Activated naive CD4-positive, alpha-beta T cell (primary cell): ENCODE data around the gene DNAJB12.
"Not testable (repeated sequence)": the region's sequence is repeated elsewhere in the genome, so short reads cannot be mapped to it uniquely, and the experiment has no call there.

Experiments
- DNase-seq, 4 experiments: peaks; one replicate each; lab custom pipeline; 2025; lab: John Stamatoyannopoulos, UW

Gene DNAJB12

DNA sequence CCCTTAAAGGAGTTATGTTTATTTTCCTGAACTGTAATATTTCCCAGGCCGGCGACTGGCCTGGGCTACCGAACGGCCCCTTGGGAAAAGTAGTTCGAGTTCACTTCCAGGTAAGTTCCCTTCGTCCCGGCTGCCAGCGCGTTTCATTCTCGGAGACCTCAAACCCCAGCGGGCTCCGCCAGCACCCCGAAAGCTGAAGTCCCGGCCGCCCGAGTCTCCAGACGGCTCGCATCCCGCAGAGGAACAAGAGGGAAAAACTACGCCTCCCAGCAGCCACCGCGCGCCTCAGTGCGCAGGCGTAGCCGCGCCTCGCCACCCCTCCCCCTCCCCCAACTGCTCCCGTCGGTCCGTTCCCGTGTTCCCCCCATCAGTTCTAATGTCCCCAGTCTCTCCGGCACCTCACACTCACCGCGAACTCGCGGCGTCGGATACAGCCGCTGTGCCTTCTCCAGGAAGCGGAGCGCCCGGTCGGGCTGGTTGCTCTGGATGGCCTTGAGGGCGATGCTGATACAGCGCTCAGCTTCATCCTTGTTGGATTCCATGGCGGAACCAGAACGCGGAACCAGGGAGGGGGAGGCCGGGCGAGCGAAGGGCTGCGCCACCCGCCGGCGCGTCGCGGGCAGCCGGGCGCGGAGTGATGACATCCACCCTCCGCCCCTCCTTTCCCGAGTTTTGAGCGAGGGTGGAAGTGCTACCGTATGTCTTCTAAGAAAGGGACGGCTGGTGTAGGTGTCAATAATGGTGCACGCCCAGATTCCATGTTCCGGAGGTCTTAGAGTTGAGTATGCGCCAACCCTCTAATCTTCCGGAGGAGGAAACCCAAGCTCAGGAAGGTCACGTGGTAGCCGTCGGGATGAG is at the start of gene DNAJB12:
DNAJB12 (minus strand) TSS at position 564 of the 858 bp plus-strand sequence; CDS start at position 542, 22 bp downstream.
- peak; percentile 79 to 85 (median 82) for DNase-seq

DNA sequence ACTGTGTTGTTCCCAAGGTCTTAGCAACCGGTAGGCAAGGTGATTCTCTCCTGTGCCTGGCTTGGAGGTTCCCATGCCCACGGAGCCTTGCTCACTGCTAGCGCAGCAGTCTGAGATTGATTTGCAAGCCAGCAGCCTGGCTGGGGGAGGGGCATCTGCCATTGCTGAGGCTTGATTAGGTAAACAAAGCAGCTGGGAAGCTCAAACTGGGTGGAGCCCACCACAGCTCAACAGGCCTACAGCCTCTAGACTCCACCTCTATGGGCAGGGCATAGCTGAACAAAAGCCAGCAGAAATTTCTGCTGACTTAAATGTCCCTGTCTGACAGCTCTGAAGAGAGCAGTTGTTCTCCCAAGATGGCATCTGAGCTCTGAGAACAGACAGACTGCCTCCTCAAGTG is 40.9 kb upstream of the DNAJB12 start:
- not testable (repeated sequence) for DNase-seq

DNA sequence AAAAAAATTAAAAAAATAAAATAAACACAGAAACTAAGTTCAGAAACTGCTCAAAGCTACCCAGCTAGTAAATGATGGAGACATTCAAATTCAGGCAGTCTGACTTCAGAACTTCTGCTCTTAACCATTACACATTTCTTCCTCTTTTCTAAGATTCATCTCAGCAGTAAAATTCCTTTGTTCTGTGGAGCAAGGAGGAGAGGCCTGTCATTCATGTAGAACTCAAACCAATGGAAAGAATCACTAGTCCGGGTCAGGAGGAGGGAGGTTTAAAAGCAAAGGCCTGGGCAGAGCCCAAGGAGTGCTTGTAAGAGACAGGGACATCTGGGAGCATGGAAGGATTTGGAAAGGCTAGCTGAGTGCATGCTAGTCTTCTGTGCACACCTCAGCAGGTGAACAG is 37.9 kb upstream of the DNAJB12 start:
- no peak for DNase-seq

DNA sequence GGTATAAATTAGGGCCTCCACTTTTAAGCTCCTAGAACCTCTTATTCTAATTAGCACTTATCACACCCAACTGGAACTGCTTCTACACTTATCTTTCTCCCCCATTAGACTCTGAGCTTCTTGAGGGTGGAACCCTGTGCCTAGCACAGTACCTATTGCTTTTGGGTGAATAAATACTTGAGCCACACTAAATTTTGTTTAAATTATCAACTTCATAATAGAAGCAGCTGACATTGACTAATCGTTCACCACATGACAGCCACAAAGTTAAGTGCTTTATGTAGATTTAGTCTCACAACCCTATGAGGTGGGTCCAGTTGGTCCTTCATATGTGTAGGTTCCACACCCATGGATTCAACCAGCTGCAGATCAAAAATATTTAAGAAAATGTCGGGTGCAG is 36.0 kb upstream of the DNAJB12 start:
- no peak for DNase-seq

DNA sequence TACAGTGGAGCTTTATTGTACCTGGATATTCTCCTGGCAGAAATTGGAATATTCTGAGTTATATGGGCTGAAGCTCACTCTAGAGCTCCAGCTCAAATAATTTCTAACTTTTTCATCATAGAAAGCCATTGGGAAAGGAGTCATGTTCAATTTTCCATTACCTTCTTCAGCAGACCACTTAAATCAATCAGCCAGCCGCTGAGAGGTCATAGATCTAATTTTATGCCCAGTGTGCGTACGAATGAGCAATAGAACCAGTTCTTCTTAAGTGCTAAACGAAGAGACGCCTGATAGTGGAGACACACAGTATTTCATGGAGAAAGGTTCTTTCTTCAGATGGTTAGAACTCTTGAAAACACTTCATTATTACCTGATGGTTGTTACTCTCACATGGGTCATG is 35.0 kb upstream of the DNAJB12 start:
- DNase-seq = no peak

DNA sequence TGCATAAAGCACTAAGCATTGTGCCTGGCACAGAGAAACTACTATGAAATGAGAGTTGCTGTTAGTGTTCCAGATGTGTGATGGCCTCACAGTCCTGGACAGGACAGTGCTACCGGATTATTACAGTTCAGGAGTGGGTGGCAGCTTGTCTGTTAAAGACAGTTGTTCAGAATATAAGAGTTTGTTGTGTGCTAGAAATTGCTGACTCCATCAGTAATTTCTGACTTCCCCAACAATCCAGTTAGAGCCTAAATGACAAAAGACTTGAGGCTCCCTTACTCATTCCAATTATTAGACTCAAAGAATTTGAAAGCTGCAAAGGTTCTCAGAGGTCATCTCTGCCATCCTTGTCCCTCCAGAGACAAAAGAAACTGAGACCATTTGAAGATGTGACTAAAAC is 34.3 kb upstream of the DNAJB12 start:
- DNase-seq = no peak

DNA sequence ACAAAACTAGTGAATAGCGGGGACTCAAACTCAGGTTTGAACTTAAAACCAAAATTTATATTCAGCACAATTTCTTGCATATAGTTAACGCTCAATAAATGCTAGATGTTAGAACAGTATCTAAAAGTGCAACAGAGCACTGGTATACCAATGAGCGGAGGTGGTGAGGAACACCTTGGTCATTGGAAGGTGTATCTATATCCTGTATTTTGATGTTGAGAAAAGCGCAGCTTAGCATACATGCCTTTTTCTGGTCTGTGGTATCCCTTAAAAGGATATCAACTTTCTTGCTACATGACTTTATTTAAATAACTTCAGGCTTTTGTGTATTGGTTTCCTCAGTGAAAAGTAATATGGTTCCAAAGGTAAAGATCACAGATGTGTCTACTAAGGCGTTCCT is 33.3 kb upstream of the DNAJB12 start:
- DNase-seq = no peak

DNA sequence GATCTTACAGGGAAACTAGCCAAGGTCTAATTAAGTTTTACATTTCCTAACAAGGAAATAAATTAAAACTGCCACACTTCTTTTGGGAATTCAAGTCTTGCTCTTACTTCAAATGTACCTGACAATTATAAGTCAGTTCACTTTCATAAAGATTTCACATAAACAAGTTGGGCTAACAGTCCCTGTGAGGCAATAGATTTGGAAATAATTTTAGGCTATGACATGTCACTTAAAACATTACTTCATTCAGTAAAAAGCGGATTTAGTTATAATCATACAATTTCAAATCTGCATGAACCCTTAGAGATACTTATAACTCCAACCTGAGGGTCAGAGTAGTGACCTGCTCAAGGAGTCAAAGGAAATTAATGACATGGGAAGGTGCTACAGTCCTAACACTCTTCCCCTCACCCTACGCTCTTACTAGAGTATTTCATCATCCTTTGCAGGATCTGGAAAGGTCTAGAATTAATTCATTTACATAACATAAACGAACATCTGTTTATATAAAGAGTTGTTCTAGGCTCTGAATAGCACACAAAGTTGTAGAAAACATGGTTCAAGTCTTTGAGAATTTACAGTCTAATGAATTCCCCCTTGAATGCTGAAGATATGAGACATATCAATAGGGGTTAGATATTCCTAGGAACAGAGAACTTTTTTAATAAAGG is 32.3 kb upstream of the DNAJB12 start:
- DNase-seq = no peak

DNA sequence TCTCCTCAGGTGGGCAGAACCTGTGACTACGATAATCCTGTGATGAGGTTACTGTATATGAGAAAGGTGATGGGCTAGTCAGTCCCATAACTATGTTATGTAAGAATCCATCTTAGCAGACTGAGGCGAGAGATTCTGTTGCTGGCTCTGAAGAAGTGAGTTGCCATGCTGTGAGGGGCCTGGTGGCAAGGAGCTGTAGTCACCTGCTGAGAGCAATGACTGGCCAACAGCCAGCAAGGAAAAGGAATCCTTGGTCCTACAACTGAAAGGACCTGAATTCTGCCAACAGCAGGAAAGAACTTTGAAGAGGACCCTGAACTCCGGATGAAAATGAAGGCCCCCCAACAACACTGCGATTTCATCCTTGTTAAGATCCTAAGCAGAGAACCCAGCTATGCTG is 31.0 kb upstream of the DNAJB12 start:
- no peak for DNase-seq

DNA sequence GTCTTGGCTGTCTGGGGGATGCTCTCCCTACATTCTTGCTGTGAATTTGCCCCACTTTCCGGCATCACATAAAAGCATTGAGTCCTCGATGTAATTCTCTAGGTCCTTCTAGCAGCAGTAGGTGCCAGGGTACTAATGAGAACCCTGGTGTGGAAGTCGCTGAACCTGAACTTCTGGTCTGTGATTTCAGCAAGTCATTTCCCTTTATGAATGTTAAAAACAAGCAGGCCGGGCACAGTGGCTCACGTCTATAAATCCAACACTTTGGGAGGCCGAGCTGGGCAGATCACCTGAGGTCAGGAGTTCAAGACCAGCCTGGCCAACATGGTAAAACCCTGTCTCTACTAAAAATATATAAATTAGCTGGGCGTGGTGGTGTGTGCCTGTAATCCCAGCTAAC is 30.3 kb upstream of the DNAJB12 start:
- not testable (repeated sequence) for DNase-seq

DNA sequence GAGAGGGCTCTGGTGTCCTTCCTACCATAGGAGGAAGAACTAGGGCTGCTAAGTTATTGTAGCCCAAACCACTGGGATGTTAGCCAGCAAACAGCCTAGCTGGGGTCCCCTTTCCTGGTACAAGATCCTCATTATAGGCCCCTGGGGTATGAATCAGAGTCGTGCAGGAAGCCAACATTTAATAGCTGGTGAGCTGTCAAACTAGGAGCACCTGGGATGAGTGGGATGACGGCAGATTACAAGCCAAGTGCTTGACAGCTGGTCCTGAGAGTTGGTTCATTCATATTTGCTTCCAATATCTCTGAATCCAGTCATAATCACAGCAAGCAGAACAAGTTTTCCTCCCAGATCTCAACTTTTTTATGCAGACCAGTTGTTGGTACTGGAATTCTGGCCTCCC is 25.1 kb upstream of the DNAJB12 start:
- DNase-seq = no peak

DNA sequence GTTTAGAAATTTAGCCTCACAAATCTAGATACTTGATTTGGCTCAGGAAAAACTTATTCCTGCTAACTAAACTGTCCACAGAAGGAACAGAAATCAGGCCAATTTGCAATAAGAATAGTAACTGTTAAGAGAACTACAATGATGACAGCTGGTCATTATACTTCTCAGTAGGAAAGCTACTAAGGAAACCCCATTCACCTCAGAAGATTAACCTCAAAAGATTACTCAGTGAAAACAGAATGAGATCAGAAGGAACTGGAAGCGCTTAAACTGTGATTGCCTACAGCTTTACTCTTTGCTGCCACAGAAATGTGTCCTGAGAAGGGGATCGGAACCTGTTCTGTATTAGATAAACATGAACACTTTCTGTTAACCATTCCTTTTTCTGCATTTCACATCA is 24.3 kb upstream of the DNAJB12 start:
- DNase-seq = no peak

DNA sequence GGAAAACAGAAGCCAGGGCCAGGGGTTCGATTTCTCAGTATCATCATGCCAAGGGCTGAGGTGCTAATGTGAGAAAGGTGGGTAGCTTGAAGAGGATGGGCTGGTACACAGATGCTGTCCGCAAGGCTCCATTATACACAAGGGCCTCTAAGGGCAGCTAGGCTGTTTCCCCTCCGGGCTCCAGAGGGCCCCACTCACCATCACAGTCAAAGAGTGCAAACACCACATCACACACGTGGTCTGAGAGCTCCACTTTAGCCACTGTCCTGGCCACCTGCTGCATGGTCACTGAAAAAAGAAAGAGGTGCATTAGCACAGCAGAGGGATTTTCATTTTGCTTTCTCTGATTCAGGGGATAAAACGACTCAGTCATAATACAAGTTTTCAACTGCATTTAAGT is 20.9 kb upstream of the DNAJB12 start:
- DNase-seq = no peak

DNA sequence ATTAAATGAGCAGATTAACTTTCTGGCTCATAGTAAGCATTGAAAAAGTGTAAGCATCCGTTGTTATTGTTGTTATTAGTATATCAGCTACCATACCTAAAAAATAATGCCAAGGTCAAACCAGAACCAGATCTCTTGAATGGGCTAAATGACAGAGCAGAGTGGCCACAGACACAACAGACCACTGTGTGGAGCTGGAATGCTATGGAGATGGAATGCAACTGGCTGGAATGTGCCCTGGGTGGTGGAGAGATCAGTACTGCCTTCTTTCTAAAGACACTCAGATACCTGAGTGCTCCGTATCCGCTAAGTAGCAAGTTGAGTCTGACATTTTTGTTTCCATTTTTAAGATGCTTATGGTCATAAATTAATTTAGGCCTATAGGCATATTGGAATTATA is 20.5 kb upstream of the DNAJB12 start:
- DNase-seq = no peak

DNA sequence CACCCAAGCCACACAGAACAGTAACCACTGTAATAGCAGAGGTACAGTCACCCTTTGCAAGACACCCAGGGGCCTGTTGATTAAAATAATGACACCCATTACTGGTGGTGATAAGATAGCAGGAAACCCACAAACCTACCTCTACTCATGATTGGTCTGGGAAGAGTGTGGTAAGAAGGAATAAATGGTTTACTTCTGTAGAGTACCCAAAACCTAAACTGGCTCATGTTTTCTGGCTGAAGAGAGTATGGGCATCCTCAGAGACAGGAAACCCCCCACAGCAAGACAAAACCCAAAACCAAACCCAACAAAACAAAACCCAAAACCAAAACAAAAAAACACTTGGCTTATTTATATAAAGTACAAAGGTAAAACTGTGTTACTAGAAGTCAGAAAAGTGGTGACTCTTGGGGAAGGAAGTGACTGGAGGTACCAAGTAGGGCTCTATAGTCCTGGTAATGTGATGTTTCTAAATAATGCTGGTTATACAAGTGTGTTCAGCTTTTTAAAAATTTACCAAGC is 15.5 kb upstream of the DNAJB12 start:
- no peak for DNase-seq

DNA sequence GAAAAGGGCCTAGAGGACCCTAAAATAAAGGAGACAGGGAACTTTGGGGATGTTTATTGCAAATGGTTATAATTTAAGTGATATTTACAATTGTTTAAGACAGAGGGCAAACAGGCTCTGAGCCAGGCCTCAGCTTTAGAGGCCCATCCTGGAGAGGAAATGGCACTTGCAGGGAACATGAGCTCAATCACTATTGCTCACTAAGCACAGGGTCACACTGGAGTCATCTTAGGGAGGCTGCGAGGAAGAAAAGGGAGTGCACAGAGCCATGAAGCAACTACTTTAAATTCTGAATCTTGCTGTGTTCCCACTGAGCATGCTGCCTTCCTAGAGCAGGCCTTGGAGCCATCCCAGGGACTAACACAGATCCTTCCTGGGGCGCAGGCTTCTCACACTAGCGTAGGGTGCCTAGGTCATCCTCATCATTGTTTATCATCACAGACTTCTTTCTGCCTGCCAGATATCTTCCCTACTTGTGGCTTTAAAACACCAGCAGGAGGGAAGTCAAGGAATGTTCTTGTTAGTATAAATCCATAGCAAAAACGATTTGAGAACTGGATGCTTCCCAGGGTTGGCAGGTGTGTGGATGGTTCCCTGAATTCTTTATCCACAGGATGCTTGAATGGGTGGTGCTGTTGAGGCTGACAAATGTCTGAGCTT is 12.7 kb upstream of the DNAJB12 start:
- no peak for DNase-seq

DNA sequence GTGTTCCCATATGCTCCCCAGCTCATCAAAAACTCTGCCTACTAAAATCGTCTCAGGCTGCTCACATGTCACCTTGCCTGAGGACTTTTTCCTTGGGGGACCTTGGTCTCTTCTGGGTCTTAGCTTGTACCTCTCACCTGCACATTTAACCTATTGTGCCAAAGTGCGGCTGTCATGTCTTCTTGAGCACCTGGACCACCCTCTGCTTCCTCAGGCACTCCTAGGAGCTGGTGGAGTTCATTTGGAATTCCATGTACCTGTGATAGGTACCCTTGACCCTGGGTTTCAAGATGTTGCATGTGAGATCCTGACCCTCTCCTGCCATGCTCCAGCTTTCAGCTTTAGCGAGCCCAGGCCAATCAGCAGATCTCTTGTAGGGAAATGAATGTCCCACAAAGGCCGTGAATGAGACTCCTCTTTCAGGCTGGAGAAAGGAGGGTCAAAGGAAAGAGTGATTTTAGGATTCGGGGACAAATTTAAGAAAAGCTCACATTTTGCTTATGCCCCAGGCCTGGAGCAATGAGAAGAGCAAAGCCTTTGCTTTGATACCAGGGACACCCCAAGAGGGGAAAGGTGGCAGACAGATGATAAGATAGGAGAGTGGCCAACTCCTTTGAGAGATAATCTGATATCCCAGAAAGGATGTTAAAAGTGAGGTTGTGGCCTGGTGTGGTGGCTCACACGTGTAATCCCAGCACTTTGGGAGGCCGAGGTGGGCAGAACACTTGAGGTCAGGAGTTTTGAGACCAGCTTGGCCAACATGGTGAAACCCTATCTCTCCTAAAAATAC is 10.6 kb upstream of the DNAJB12 start:
- DNase-seq = no peak

DNA sequence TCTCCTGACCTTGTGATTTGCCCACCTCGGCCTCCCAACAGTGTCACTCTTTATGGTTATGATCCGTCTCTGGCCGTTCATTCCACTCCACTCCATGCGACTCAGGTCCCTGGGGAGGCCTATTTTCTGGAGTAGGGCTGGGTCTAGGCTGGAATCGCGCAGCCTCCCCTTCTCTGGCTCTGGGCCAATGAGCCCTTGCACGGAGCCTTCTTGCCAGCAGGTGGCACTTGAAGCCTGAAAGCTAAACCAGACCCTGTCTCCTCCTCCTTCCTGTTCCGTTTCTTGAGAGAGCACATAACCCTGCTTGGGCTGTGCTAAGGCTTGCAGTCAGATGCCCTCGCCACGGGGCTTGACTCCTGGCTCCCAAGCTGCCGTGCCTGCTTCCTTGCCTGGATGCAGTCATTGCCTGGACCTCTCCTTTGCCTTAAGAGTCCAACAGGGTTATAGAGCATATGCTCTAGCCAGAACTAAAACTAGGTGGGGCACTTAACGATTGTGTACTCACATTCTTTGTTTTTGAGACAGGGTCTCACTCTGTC is 9.6 kb upstream of the DNAJB12 start:
- DNase-seq = peak; percentile 47 to 78 (median 69)

DNA sequence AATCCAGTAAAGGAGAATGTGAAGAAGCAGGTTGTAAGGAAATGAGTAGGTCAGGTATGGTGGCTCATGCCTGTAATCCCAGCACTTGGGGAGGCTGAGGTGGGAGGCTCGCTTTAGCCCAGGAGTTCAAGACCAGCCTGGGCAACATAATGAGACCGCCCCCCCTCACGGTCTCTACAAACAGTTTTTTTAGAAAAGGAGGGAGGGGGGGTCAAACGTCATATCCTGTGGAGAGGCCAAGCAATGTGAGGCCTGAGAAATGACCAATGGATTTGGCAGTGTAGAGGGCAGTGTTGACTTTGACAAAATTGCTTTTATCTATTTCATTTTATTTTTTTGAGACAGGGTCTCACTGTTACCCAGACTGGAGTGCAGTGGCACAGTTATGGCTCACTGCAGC is 2.3 kb upstream of the DNAJB12 start:
- no peak for DNase-seq

DNA sequence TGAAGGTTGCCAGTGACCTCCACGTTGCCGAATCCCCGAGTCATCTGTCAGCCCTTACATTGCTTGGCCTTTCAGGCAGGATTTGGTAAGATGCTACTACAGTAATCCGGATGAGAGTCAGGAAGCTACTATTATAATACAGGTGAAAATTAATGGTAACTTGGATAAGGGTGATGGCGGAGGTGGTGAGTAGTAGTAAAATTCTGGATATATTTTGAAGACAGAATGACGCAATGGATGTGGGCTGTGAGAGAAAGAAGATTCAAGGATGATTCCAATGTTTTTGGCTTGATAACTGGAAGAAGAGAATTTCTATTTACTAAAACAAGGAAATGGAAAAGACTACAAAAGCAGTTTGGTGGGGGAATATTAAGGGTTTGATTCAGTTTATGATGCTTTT is 1.4 kb upstream of the DNAJB12 start:
- DNase-seq = no peak

DNA sequence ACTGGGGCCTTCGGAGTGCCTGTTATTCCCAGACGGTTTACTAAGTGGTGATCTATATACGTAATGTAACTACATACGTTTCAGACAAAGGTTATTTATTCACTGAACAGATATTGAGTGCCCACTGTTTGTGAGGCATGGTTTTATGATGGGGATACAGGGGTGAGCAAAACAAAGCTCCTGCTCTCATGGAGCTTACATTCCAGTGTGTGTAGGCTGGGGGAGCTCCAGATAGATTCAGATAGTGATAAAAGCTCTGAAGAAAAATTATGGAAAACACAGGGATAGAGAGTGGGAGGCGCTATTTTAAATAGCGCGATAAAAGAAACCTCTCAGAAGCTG is 466 bp upstream of the DNAJB12 start:
- no peak for DNase-seq

DNA sequence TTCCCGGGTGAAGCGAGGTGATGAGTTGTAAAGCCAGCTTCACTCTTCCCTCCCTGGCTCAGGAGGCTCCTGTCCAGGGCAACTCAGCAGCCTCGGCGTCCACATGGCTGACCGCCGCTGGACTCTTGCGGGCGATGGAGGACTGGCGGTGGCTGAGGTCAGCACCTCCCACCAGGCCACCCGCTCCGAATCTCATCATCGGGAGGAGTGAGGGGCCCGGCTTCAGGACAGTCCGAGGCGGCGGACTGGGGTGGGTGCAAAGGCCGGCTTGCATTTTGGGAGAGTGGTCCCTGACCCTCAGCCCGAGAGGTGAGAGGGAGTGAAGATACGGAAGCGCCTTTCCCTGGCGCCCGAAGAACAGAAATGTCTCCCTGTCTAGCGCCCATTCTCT is 759 bp downstream of the DNAJB12 start:
- no peak for DNase-seq
